GOT3 (cell line): ENCODE data around the gene BTBD7.

Experiments
- DNase-seq: peaks from one replicate; lab custom pipeline; 2025; ENCODE audit warnings: mixed read lengths; lab: John Stamatoyannopoulos, UW

Gene BTBD7

DNA sequence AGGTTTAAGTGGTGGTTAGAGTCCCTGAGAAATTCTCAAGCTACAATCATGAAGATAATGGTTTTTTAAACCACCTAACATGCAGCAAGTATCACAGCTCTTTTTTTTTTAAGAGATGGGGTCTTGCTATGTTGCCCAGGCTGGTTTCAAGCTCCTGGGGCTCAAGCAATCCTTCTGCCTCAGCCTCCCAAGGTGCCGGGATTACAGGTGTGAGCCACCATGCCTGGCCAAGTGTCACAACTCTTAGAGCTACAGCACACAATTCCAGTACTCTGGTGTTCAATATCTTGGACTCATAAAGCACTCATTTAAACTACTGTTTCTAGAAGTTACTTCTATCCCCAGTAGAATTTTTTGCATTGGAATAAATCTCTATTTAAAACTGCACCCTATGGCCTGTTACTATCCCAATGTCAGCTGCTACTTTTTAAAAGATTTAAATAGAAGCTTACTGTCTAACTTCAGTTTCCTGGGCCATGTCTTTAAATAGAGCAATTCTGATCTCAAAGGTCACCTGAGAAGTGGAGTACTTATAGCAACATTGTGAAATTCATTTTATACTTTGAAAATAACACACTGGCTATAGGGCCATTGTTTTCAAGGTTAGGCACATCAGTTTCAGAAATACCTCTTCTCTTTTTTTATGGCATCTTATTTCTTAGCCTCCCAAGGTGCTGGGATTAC is 137.4 kb downstream of the BTBD7 start:
- DNase-seq = no peak
